Gastrocnemius medialis (tissue), 4 donors: ENCODE data around the gene DNAH2. TPM values are rescaled to one million over a fixed set of nuclear protein-coding genes. Genes with fewer than 3 reads are reported as not detected.
A peak's percentile ranks its signal among the peaks of the same experiment; 100 is the strongest.

Experiments
- ATAC-seq, 2 donors: fragments of 150-250 bp; one replicate each; pipeline ENCODE4 v1.9.1; 2016
- DNase-seq, 2 donors: peaks; one replicate each; pipeline ENCODE4 v3.0.0-alpha.2; 2019
- H3K27ac ChIP-seq, 4 donors: fragments of 200-600 bp; sonication (generic); 1 replicate in 1 of 4; 2 replicates in 3 of 4; pipeline ENCODE4 v1.5.1; 2016 to 2018; ENCODE audit warnings: mild to moderate bottlenecking in 2 of 4, moderate library complexity in 1 of 4
- H3K27me3 ChIP-seq, 3 donors: fragments of 200-600 bp; sonication (generic) in 2 of 3; 1 replicate in 1 of 3; 2 replicates in 2 of 3; pipeline versions ENCODE4 v1.5.1 to v1.6.0; 2016 to 2019; ENCODE audit warnings: mild to moderate bottlenecking in 1 of 3, moderate library complexity in 1 of 3
- H3K36me3 ChIP-seq, 2 donors: fragments of 200-600 bp; sonication (generic) in 1 of 2; one replicate each; pipeline ENCODE4 v1.5.1; 2017 to 2018
- H3K4me1 ChIP-seq, 2 donors: fragments of 200-600 bp; sonication (generic) in 1 of 2; one replicate each; pipeline ENCODE4 v1.5.1; 2016 to 2017; ENCODE audit warnings: mild to moderate bottlenecking in 2 of 2
- H3K4me3 ChIP-seq, 4 donors: fragments of 200-600 bp; sonication (generic) in 3 of 4; 1 replicate in 1 of 4; 2 replicates in 3 of 4; pipeline ENCODE4 v1.5.1; 2016 to 2019; ENCODE audit warnings: mild to moderate bottlenecking in 2 of 4
- H3K9me3 ChIP-seq, 3 donors: fragments of 200-600 bp; sonication (generic) in 2 of 3; 1 replicate in 1 of 3; 2 replicates in 2 of 3; pipeline ENCODE4 v1.5.1; 2016 to 2019
- POLR2A ChIP-seq, 2 donors: fragments of 450-650 bp; IDR thresholded peaks; one replicate each; pipeline ENCODE4 v1.6.1; 2017; ENCODE audit warnings: antibody characterized with exemption in 2 of 2, mild to moderate bottlenecking in 2 of 2, moderate library complexity in 2 of 2
- in situ Hi-C, 4 donors: fragments of 200-750 bp; cut with MboI; loops; one replicate each; pipeline versions ENCODE4 v1.15.0 to v1.8.0; 2017; ENCODE audit warnings: low sequenced_read_pairs in 4 of 4
- intact Hi-C: fragments of 100-400 bp; cut with DNase I; formaldehyde crosslinking; loops from one replicate; pipeline ENCODE4 v1.15.1; 2023; ENCODE audit warnings: low total_unique reads
- total RNA-seq, 4 donors: library from RNA; depleted of rRNA; stranded (reverse); fragments of >200 nt; gene quantifications; one replicate each; pipeline versions ENCODE4 v1.1.0 to v1.2.3, GENCODE V29; 2016
- TF ChIP-seq, protein P1 (sequence below), 5 experiments: fragments of 450-650 bp in 3 of 5; fragments of 200-600 bp in 2 of 5; sonication (generic) in 2 of 5; IDR thresholded peaks in 4 of 5; conservative IDR thresholded peaks in 1 of 5; 1 replicate in 4 of 5; 2 replicates in 1 of 5; pipeline ENCODE4 v1.5.1; 2016 to 2019; ENCODE audit warnings: antibody characterized with exemption in 5 of 5, mild to moderate bottlenecking in 3 of 5, moderate library complexity in 3 of 5

DNAH2 gene
- total RNA-seq, 4 donors from 2014 or later: not detected

DNA sequence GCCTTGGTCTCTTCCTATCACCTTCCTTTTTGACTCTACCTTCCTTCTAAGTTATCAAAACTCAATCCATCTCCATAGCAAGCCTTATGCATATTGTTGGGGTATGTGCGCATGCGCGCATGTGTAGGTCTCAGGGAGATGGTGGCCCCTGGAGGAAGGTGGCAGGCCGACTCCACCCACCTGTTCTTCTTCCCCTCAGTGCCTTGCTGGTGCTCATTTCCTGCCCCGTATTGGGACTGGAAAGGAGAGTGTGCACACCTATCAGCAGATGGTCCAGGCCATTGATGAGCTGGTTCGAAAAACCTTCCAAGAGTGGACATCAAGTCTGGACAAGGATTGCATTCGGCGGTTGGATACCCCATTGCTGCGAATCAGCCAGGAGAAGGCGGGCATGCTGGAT, 25.2 kb downstream of the DNAH2 start:
- H3K9me3 ChIP-seq: no peaks in the 10 kb centered on the region
- TF ChIP-seq, protein P1, sequence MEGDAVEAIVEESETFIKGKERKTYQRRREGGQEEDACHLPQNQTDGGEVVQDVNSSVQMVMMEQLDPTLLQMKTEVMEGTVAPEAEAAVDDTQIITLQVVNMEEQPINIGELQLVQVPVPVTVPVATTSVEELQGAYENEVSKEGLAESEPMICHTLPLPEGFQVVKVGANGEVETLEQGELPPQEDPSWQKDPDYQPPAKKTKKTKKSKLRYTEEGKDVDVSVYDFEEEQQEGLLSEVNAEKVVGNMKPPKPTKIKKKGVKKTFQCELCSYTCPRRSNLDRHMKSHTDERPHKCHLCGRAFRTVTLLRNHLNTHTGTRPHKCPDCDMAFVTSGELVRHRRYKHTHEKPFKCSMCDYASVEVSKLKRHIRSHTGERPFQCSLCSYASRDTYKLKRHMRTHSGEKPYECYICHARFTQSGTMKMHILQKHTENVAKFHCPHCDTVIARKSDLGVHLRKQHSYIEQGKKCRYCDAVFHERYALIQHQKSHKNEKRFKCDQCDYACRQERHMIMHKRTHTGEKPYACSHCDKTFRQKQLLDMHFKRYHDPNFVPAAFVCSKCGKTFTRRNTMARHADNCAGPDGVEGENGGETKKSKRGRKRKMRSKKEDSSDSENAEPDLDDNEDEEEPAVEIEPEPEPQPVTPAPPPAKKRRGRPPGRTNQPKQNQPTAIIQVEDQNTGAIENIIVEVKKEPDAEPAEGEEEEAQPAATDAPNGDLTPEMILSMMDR (IDR thresholded peaks at IDR 0.05 in 4 of 5, conservative IDR thresholded peaks at IDR 0.05 in 1 of 5): no peak
- no peak for TF ChIP-seq POLR2A (IDR thresholded peaks at IDR 0.05)
- H3K4me3 ChIP-seq: no peak overlapping the region
- DNase-seq (no peak), ATAC-seq (no peak)
- H3K27ac ChIP-seq: no peak overlapping the region
- peaks cover 0 to 10% (median 7%) of the 10 kb centered on the region in 3 donors for H3K27me3 ChIP-seq
- intact Hi-C loops (loop anchor here (5.0 to 10.0 kb wide), 5 partner anchors 80 to 312 kb away; partner anchors contain the start of genes CYB5D1, NAA38 and TMEM88), in situ Hi-C loops (loop anchor here in 2 of 4 donors (25.0 kb wide), 2 partner anchors 145 to 245 kb away; partner anchors contain the start of gene CHD3 (in 1 of the 2))
- no peaks in the 10 kb centered on the region for H3K36me3 ChIP-seq
- no peaks in the 10 kb centered on the region for H3K4me1 ChIP-seq

GRCh38 chr17:7744416-7744815, 26.9 kb downstream of the DNAH2 start:
- ATAC-seq (no peak), DNase-seq (no peak)
- H3K9me3 ChIP-seq: no peaks in the 10 kb centered on the region
- no peaks in the 10 kb centered on the region for H3K36me3 ChIP-seq
- H3K4me1 ChIP-seq: no peaks in the 10 kb centered on the region
- intact Hi-C loops (loop anchor here (5.0 to 10.0 kb wide), 5 partner anchors 78 to 310 kb away; partner anchors contain the start of genes CYB5D1, NAA38 and TMEM88), in situ Hi-C loops (loop anchor here in 2 of 4 donors (25.0 kb wide), 2 partner anchors 143 to 243 kb away; partner anchors contain the start of gene CHD3 (in 1 of the 2))
- H3K4me3 ChIP-seq: no peak overlapping the region
- no peak for TF ChIP-seq POLR2A (IDR thresholded peaks at IDR 0.05)
- TF ChIP-seq, protein P1 (IDR thresholded peaks at IDR 0.05 in 4 of 5, conservative IDR thresholded peaks at IDR 0.05 in 1 of 5): no peak
- no peak overlapping the region for H3K27ac ChIP-seq
- H3K27me3 ChIP-seq: peaks cover 0 to 13% (median 7%) of the 10 kb centered on the region in 3 donors

DNA sequence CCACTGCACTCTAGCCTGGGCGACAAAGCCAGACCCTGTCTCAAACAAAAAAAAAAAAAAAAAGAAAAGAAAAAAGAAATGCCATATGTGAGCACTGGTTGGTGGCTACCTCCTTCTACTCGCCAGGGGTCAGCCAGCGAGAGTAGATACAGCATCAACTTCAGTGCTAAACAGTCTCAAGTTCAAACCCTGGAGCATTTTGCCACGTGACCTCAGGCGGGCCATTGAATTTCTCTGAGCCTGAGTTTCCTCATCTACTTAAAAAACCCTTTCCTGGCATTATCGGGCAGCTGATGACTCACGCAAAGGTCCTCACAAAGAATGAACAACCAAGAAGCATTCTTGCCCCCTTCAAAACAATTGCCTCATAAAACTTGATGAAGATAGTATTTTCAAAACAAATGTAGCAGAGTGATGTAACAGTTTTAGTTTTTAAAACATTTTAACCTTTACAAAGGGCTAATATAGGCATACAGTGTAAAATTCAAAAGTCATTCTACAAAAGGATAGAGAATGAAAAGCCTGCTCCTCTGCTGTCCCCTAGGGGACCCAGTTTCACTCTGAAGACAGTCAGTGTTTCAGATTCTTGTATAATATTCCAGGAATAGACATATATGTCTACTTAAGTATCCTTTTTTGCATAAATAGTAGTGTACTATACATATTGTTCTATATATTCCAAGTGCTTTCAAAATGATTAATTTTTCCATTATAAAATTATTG, 28.4 kb downstream of the DNAH2 start:
- Histone ChIP-seq H3K36me3 (no peaks in the 10 kb centered on the region), H3K27ac (no peak overlapping the region), H3K4me1 (no peaks in the 10 kb centered on the region), H3K27me3 (peaks cover 0 to 7% (median 0%) of the 10 kb centered on the region in 3 donors), H3K4me3 (no peak overlapping the region), H3K9me3 (no peaks in the 10 kb centered on the region)
- DNase-seq (no peak), ATAC-seq (peak in 1 of 2 donors; percentile 36)
- in situ Hi-C loops: loop anchor here in 2 of 4 donors (25.0 kb wide), 2 partner anchors 141 to 241 kb away; partner anchors contain the start of gene CHD3 (in 1 of the 2)
- TF ChIP-seq, protein P1 (IDR thresholded peaks at IDR 0.05 in 4 of 5, conservative IDR thresholded peaks at IDR 0.05 in 1 of 5): no peak
- no peak for TF ChIP-seq POLR2A (IDR thresholded peaks at IDR 0.05)
- intact Hi-C loops: loop anchor here (10.0 kb wide), 3 partner anchors 109 to 309 kb away; partner anchors contain the start of genes CYB5D1, NAA38 and TMEM88

DNA sequence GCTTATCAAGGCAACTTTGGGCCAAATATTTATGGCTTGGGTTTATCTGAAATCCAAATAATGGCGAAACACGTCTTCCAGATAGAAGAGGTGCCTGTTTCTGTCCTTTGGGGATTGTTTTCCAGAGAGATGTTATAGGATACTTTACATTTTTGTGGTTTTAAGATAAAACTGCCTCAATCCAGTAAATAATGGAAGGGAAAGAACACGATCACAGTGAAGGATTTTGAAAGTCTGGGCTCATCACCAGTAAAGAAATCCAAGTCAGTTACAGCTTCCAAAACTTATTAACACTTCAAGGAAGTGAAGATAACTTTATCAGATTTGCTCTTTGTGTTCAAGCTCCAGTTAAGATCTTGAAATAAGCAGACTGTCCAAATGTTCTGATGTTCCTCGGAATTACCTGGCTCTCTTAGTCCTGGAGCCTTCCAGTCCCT, 30.1 kb downstream of the DNAH2 start:
- H3K4me3 ChIP-seq: no peak overlapping the region
- peaks cover 0 to 4% of the 10 kb centered on the region in 2 donors for H3K4me1 ChIP-seq
- DNase-seq: no peak
- H3K9me3 ChIP-seq: no peaks in the 10 kb centered on the region
- no peak overlapping the region for H3K27ac ChIP-seq
- in situ Hi-C loops: loop anchor here in 2 of 4 donors (25.0 kb wide), 2 partner anchors 140 to 240 kb away; partner anchors contain the start of gene CHD3 (in 1 of the 2)
- no peak for TF ChIP-seq POLR2A (IDR thresholded peaks at IDR 0.05)
- TF ChIP-seq, protein P1 (IDR thresholded peaks at IDR 0.05 in 4 of 5, conservative IDR thresholded peaks at IDR 0.05 in 1 of 5): no peak
- ATAC-seq: no peak
- intact Hi-C loops: loop anchor here (10.0 kb wide), 3 partner anchors 107 to 307 kb away; partner anchors contain the start of genes CYB5D1, NAA38 and TMEM88
- H3K36me3 ChIP-seq: no peaks in the 10 kb centered on the region
- H3K27me3 ChIP-seq: peaks cover 0 to 3% (median 0%) of the 10 kb centered on the region in 3 donors
